ENCODE results near the gene CMTM4.
"Not testable (repeated sequence)": the region's sequence is repeated elsewhere in the genome, so short reads cannot be mapped to it uniquely, and the experiment has no call there.

The CMTM4 gene

GRCh38 chr16:66612422-66612821 lies 84.1 kb downstream of the CMTM4 start:
- no peak for TF ChIP-seq CTCF (IDR thresholded peaks at IDR 0.05; ENCODE audit: borderline replicate concordance, control extremely low read depth, extremely low read depth, insufficient read depth, missing control alignments)
- in situ Hi-C loops (cut with MboI; ENCODE audit: low sequenced_read_pairs, unreplicated experiment) = no loop called here
- no peak for DNase-seq (ENCODE audit: low spot score)

- in situ Hi-C loops (cut with MboI; ENCODE audit: low sequenced_read_pairs, unreplicated experiment) = not testable (repeated sequence)
Observed at GRCh38 chr16:66611911-66612310, 84.6 kb downstream of the CMTM4 start.

GRCh38 chr16:66610111-66610820 lies 86.3 kb downstream of the CMTM4 start:
- in situ Hi-C loops (cut with MboI; ENCODE audit: low sequenced_read_pairs, unreplicated experiment) = no loop called here
- no peak for TF ChIP-seq CTCF (IDR thresholded peaks at IDR 0.05; ENCODE audit: borderline replicate concordance, control extremely low read depth, extremely low read depth, insufficient read depth, missing control alignments)
- DNase-seq (ENCODE audit: low spot score) = no peak

More at GRCh38 chr16:66611911-66612310, 84.6 kb downstream of the CMTM4 start:
- DNase-seq (ENCODE audit: low spot score) = not testable (repeated sequence)

- in situ Hi-C loops (cut with MboI; ENCODE audit: low sequenced_read_pairs, unreplicated experiment) = no loop called here
- no peak for DNase-seq (ENCODE audit: low spot score)
- no peak for TF ChIP-seq CTCF (IDR thresholded peaks at IDR 0.05; ENCODE audit: borderline replicate concordance, control extremely low read depth, extremely low read depth, insufficient read depth, missing control alignments)
Observed at GRCh38 chr16:66609139-66609510, 87.4 kb downstream of the CMTM4 start.

GRCh38 chr16:66608241-66609138 lies 88.1 kb downstream of the CMTM4 start:
- peak; percentile 92 for TF ChIP-seq CTCF (IDR thresholded peaks at IDR 0.05; ENCODE audit: borderline replicate concordance, control extremely low read depth, extremely low read depth, insufficient read depth, missing control alignments)
- DNase-seq (ENCODE audit: low spot score) = peak; percentile 92
- in situ Hi-C loops (cut with MboI; ENCODE audit: low sequenced_read_pairs, unreplicated experiment) = no loop called here

GRCh38 chr16:66605979-66606751 lies 90.4 kb downstream of the CMTM4 start:
- DNase-seq (ENCODE audit: low spot score) = peak; percentile 74
- in situ Hi-C loops (cut with MboI; ENCODE audit: low sequenced_read_pairs, unreplicated experiment) = no loop called here
- no peak for TF ChIP-seq CTCF (IDR thresholded peaks at IDR 0.05; ENCODE audit: borderline replicate concordance, control extremely low read depth, extremely low read depth, insufficient read depth, missing control alignments)

Data from GM13976 (cell line).